GM12875 (cell line): ENCODE measurements around the gene KIAA1191.

Source experiments
- H3K4me3 ChIP-seq: one replicate; pipeline ENCODE4 v1.5.1; 2011; ENCODE audit warnings: low read depth, low read length, control low read depth
- TF ChIP-seq, protein P1 (sequence below): IDR thresholded peaks from 2 replicates; pipeline ENCODE4 v1.5.1; 2011; ENCODE audit warnings: low read depth, mild to moderate bottlenecking, control low read depth, inconsistent platforms, low read length, moderate library complexity, borderline replicate concordance; ENCODE audit not compliant: insufficient read depth

Gene KIAA1191

DNA sequence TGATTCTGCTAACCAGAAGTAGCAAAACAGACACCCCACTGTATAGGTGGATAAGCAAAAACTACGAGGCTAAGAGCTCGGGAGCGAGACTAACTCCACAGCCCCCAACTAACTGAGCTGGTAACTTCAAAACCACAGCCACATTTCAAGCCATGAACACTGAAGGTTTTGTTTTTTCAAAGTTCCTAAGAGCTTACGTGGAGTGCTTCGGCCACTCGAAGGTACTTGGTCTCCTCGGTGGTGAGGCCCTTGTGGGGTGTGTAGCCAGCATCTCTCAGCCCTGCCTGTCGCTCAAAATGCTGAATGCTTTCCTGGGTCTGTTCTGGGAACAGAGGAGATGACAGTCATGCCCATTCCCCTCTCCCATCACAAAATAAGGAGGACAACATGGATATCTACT lies 11.1 kb downstream of the KIAA1191 start:
- TF ChIP-seq, protein P1, sequence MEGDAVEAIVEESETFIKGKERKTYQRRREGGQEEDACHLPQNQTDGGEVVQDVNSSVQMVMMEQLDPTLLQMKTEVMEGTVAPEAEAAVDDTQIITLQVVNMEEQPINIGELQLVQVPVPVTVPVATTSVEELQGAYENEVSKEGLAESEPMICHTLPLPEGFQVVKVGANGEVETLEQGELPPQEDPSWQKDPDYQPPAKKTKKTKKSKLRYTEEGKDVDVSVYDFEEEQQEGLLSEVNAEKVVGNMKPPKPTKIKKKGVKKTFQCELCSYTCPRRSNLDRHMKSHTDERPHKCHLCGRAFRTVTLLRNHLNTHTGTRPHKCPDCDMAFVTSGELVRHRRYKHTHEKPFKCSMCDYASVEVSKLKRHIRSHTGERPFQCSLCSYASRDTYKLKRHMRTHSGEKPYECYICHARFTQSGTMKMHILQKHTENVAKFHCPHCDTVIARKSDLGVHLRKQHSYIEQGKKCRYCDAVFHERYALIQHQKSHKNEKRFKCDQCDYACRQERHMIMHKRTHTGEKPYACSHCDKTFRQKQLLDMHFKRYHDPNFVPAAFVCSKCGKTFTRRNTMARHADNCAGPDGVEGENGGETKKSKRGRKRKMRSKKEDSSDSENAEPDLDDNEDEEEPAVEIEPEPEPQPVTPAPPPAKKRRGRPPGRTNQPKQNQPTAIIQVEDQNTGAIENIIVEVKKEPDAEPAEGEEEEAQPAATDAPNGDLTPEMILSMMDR: no peak
- no peak overlapping the region for H3K4me3 ChIP-seq

DNA sequence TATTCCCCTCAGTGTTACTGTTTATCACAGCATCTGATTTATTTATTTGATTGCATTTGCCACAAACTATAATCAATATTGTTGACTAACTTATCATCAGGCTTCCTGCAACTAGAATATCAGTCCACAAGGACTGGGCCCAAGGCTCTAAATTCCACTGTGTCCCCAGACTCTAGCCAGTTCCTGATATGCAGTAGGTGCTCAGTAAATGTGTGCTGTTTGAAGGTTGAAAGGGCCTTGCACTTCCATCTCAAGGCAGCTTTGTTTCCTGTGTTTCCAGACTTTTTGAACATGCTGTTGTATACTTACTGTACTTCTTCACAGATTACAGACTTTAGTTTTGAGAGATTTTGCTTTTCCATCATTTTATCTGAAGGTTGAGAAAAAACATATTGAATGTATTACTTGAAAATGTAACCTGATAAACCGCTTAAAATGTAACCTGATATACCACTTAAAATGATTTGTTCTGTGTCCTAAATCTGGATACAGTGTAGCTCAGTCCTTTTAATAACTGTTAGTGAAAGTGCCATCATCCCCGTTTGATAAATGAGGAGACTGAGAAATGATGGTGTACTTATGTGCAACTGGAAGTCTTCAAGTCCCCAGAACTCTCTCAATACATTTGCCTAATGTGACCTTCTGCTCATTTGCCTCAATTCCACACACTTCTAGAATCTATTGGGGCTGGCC lies 18.7 kb downstream of the KIAA1191 start:
- TF ChIP-seq, protein P1: no peak
- no peak overlapping the region for H3K4me3 ChIP-seq

DNA sequence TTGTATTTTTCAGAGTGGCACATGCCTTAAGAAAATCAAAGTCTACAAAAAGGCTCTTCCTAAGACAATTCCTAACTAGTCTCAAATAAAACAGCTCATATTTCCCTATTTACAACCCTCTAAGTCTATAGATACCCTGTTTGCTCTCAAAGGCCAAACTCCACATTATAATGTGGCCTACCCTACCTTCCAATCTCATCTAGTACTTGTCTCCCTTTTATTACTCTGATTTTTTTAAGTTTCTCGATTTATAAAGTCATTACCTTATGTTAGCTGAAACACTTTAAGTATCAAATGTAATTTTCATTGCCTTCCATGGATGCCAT lies 19.4 kb downstream of the KIAA1191 start:
- H3K4me3 ChIP-seq: no peak overlapping the region
- TF ChIP-seq, protein P1: no peak

DNA sequence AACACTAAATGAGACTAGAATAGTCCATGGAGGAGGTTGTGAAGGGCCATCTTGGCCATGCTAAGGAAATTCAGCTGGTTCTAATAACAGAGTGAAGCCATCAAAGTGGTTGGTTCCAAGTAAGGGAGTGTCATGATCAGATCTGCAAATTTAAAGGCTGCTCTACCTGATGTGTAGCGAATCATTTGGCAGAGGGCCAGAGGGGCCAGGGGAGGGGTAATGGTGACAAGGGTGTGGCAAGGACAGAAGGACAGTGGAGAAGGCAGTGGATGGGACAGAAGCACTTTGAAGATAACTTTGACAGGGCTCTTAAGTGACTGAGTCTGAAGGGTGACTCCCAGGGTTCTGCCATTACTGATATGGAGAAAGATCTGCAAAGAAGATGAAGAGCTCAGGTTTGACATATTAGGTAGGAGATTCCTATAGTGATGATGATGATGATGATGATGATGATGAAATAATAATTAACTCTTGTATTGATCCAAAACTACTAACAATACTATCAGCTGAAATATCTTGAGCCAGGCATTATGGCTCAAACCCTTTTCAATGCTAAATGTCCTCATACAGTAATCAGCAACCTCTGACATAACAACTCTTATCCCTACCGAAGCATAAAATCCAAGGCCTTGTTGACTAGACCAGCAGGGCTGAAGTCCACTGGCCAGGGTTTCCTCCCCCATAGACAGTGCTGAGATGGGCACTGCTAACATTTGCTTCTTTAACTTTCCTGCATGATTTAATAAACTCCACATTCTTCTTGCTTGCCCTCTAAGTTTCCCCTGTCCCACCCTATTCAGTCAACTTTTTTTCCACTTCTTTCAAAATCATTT lies 20.0 kb downstream of the KIAA1191 start:
- TF ChIP-seq, protein P1: no peak
- no peak overlapping the region for H3K4me3 ChIP-seq

DNA sequence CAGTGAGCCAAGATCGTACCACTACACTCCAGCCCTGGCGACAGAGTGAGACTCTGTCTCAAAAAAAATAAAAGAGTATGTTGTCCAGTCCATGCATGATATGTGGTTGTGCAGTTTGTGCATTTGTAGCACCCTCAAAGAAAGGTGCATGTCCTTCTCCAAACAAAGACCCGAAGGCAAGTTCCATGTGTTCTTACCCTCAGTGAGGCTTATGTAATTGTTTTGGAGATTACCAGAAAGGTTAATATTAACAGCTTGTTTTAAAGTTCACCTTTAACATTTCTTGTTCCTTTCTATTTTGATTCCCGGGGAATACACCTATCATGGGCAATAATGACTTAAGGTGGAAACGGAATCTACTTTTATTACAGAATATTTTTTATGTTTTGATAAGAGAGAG lies 22.3 kb downstream of the KIAA1191 start:
- TF ChIP-seq, protein P1: no peak
- H3K4me3 ChIP-seq: no peak overlapping the region

DNA sequence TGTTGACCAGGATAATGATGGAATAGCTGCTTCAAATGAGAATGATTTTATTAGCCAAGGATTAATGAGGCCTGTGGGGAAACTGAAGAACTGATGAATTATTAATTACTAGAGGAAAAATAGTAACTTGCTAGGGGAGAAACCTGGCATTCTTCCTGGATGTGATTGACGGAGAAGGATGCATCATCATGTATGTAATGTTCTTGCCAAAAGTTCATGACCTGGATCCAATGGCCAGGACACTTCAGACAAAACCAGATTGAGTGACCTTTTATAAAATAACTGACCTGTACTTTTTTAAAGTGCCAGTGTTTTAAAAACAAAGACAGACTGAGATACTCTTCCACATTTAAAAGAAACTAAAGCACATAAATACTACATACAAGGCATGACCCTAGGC lies 23.7 kb downstream of the KIAA1191 start:
- TF ChIP-seq, protein P1: no peak
- H3K4me3 ChIP-seq: no peak overlapping the region
